Measurements from ENCODE around the gene SLIT3.

DNA sequence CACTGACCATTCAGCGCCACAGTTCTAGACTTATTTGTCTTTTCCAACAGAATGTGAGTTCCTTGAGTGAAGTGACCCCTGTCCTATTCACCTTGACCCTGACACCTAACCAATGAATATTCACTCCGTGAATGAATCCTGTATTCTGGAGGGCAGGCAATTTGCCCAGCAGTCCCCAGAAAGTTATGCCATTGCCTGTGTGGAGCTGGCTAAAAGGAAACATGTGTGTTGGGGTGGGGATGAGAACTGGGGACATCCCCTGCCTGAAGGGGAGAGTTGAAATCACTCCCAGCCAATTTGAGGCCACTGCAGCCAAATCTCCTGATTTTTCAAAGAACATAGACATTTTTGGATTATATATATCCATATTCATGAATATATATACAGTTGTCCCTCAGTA, 199.0 kb downstream of the SLIT3 start:
- no peak for TF ChIP-seq EZH2 (IDR thresholded peaks at IDR 0.05)
- TF ChIP-seq FOXP2 (optimal IDR thresholded peaks at IDR 0.05; ENCODE audit: control extremely low read depth, extremely low read length, insufficient read depth): no peak
- no peak for TF ChIP-seq POLR2AphosphoS5 (IDR thresholded peaks at IDR 0.05; ENCODE audit: borderline replicate concordance, low read depth, low read length)

Data from SK-N-MC (cell line).